GM21723 (cell line): ENCODE results near the gene CCNB3.
A peak's percentile ranks its signal among the peaks of the same experiment; 100 is the strongest.
"Not testable (repeated sequence)": the region's sequence is repeated elsewhere in the genome, so short reads cannot be mapped to it uniquely, and the experiment has no call there.

ENCODE experiments used
- ATAC-seq: cut with Tn5 transposase; IDR thresholded peaks from one replicate; pipeline ENCODE4 v1.9.1; 2021; ENCODE audit warnings: mild to moderate bottlenecking, moderate library complexity; ENCODE audit not compliant: unreplicated experiment

CCNB3 gene

DNA sequence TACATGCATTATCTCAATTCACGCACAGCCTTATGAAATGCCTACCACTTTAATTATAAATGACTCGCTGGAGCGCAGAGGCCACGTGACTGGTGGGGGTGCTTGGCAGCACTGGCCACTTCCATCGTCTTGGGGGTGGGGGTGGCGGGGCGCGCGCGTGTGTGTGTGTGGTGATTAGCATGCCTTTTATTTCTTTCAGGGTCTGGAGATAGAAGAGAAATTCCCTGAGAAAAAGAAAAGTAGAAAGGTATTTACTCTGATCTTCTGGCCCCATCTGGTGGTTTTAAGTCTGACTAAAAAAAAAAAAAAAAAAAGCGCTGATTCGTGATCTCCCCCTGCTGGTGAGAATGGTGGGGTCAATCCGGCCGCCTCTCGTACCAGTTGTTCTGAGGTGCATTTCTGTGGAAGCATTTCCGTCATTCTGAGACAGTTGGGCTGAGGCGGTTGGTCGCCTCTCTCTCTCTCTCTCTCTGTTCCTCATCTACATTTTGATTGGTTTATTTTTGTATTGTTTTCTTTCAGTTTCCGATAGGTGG lies at the start of gene CCNB3:
Gene CCNB3 (plus strand): TSS at position 402 of the 536 bp plus-strand sequence. CDS start 80,399 bp downstream, outside the sequence.
- ATAC-seq = peak; percentile 97

- ATAC-seq = no peak
Measured at GRCh38 chrX:50157545-50158135, 46.9 kb upstream of the CCNB3 start.

GRCh38 chrX:50158593-50158992 lies 46.0 kb upstream of the CCNB3 start:
- no peak for ATAC-seq

DNA sequence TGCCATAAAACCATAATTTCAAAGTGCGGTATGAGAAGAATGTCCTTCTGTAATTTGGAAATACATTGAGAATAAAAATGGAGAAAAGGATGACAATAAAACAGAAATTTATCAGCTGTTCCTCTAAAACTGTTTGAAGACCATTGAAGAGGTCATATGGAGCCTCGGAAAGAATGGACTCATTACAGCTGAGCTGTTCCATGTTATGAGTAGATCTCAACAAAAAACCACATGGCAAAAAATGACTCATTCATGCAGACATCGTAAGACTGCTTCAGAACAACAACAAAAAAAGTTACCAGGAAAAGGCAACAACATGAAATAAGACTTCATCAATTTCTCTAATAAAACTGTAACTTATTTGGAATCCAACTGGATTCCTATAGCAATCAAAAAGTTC lies 43.4 kb upstream of the CCNB3 start:
- no peak for ATAC-seq

DNA sequence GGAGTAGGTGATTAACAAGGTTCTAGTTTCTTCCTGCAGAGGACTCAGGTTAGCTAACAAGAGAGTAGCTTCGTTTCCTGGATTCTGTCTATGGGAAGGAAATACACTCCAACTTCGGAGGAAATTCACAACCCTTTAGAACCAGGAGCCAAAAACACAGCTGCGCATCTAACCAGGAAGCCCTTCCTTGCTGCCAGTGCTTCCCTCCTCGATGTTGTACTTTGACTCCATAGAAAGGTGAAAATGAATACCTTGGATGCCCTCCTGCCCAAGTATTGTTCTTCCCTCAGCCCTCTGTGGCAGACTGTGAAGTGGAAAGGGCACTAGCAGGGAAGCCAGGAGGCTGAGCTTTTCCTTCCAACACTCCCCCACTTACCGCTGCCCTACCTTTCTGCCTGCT lies 38.8 kb upstream of the CCNB3 start:
- no peak for ATAC-seq

DNA sequence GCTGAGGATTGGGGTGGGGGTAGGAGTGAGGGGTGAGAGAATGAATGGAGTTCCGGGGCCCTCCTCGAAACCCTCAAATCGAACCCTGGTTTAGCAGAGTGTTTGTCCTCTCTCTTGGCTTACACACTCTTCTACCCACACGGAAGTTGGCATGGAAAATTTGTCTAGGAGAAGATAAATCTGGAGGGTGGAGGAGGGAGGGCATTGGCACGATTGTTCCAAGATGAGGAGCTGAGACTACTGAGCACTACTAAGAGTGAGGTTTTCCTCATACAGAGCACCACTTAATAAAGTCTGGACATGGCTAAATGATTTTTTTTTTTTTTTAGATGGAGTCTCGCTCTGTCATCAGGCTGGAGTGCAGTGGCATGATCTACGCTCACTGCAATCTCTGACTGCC lies 37.2 kb upstream of the CCNB3 start:
- ATAC-seq = no peak

- ATAC-seq = peak; percentile 51
Measured at GRCh38 chrX:50168241-50168687, 36.3 kb upstream of the CCNB3 start.

DNA sequence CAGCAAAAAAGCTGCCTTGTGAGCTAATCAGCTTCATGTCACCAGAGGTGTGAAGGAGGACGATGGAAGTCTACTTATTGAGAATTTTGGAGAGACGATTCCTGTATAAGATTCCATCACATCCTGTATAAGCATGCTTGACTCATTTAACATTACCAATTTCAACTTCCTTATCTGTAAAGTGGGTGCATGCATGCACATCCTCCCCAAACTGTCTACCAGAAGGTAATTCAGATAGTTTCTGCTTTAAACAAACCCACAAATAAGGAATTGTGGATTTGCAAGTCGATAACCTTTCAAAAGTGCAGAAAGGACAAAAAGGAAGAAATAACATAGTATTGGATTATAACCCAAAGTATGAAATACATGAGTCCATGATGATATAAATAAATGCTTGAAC lies 34.8 kb upstream of the CCNB3 start:
- no peak for ATAC-seq

DNA sequence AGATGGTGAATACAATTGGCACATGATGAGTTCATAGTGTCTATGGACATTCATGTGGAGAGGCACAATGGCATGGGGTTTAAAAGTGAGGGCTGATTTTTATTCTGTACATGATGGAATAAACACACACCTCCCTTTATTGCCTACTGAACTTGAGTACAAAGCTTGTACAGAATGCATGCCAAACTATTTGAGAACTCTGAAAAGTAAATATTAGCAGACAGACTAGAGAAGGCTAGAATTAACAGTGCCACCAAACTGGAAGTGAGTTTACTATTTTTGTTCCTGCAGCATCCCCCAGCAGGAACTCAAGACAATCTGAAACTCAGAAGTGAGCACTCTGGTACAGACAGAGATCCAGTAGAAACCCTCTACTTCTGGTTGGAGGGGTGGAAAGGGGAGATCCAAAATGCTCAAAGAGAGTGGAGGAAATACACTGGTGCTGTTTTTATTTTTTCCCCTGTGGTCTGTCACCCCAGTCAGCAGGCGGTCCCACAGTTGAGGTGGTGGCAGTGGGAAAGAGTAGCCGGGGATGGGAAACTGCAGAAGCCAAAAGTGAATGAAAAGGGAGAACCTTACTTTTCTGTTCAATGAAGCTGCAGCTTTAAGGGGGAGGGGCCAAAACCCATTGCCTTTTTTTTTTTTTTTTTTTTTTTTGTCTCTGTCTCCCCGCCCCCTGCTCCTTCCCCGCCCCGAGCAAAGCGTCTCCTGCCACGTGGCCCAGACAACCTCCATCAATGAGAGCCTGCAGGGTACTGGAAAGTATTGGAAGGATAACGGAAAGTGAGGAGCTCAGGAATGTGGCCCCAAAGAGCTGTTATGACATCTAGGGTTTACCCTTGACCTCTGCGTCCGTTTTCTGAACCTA lies 24.3 kb upstream of the CCNB3 start:
- ATAC-seq = no peak

DNA sequence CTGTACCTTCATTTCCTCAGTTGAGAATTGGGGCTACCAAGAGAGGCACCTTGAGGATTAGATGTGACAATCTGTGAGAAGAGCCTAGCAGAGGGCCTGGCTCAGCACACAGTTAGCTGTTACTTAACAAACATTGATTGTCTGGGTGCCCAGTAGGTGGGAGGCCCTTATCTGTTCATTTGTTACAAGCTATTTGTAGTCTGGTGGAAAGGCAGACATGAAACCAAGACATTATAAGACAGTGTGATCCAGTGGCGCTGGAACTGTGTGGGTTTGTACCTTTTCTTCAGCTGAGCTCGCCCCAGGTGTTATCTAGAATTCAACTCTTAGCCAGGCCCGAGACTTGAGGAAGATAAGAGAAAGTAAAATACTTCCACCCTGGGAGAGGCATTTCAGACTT lies 20.7 kb upstream of the CCNB3 start:
- no peak for ATAC-seq

- no peak for ATAC-seq
Measured at GRCh38 chrX:50188859-50189600, 15.5 kb upstream of the CCNB3 start.

DNA sequence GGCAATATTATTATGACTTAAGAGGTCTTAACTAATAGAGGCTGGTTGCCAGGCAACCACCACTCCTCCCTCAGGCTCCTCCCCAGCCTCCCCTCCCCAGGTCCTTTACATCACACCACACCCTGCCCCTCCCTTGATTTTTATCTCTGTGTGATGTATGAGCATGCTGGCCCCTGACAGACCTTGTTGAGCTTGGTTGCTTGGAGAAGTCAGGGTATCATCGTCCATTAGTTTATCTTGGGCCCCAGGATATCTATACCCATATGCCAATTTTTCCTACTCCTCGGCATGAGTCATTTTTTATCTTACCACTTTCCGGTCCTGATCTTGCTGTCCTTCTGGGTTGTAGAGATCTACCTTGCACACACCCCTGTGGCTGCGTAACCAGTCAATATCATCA lies 6.2 kb upstream of the CCNB3 start:
- ATAC-seq = no peak

GRCh38 chrX:50200907-50201306 lies 3.7 kb upstream of the CCNB3 start, which contains the start of gene AKAP4:
TSS of gene AKAP4 (minus strand) at chrX:50201007. CDS start at chrX:50200889, 118 bp downstream.
- no peak for ATAC-seq

DNA sequence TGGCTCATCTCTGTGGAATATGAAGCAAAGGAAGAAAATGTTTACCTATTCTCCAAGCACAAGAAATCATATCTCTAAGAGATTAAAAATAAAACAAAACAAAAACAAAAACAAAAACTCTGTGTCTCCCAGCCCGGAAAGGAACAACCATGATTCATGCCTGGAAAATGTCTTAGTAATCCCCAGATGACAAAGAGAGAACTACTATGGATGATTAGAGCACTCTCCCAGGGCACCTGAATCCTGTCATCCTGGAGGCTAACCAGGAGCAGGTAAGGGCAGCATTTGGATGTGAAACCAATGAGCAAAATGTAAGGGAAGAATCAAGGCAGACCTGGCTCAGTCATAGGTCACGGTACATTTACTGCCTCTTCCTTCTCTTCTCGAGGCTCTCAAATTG lies 2.0 kb upstream of the CCNB3 start:
- ATAC-seq = no peak

- ATAC-seq = no peak
Measured at GRCh38 chrX:50206753-50207152, 2.2 kb downstream of the CCNB3 start.

- no peak for ATAC-seq
Measured at GRCh38 chrX:50211510-50211909, 6.9 kb downstream of the CCNB3 start.

- ATAC-seq = no peak
Measured at GRCh38 chrX:50281253-50281652, 76.7 kb downstream of the CCNB3 start.

GRCh38 chrX:50327235-50327634 lies 122.7 kb downstream of the CCNB3 start:
- no peak for ATAC-seq

DNA sequence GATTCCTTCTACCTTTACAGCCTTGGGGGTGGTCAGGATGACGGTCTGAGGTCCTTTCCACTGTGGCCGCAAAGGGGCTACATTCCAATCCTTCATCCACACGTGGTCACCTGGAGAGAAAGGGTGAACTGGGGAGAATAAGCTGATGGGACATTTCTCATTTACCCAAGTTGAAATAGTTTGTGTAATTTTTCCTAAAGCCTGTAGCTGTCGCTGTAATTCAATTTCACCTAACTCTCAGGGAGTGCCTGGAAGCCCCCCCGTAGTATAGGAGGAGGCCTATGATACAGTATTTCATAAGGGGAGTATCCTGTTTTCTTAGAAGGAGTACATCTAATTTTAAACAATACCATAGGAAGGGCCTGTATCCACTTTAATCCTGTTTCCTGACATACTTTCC lies 128.1 kb downstream of the CCNB3 start:
- ATAC-seq = not testable (repeated sequence)

DNA sequence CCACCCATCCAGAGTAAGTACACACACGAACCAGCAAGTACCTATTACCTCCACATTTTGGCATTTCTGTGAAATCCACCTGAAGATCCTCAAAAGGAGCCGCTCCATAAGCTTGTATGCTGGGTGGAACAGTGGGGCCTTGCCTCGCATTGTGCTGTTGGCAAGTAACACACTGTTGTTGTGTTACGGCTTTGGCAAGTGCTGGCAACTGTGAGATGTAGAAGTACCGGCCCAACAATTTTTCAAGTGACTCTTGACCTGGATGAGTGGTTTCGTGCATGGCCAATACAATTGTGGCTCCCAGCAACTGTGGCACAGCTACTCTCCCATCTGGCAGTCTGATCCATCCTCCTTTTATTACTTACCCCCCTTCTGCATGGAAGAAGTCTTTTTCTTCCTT lies 128.7 kb downstream of the CCNB3 start:
- no peak for ATAC-seq

DNA sequence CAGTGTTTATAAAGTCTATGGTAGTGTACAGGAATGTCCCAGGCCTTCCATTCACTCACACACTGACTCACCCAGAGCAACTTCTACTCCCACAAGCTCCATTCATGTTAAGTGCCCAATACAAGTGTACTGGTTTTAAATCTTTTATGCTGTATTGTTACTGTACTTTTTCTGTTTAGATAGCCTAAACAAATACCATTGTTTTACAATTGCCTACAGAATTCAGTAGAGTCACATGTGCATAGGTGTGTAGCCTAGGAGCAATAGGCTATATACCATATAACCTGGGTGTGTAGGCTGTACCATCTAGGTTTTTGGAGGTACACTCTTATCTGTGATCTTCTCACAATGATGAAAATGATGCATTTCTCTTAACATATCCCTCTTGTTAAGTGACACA lies 139.4 kb downstream of the CCNB3 start:
- ATAC-seq = no peak
